Prostate gland (tissue), 2 donors: Measurements from ENCODE around the gene CDK14. TPM values are rescaled to one million over a fixed set of nuclear protein-coding genes. Genes with fewer than 3 reads are reported as not detected.

Experiments used
- DNase-seq: peaks from one replicate; pipeline ENCODE4 v3.0.0-alpha.2; 2019; ENCODE audit warnings: low spot score
- H3K27ac ChIP-seq, 2 donors: fragments of 200-600 bp; sonication (generic); 2 replicates each; pipeline ENCODE4 v1.5.1; 2017 to 2019
- H3K27me3 ChIP-seq: fragments of 200-600 bp; sonication (generic); replicated peaks from 2 replicates; pipeline ENCODE4 v1.5.1; 2019; ENCODE audit not compliant: insufficient read depth
- H3K36me3 ChIP-seq, 2 donors: fragments of 200-600 bp; sonication (generic); 1 replicate in 1 of 2; 2 replicates in 1 of 2; pipeline versions ENCODE4 v1.5.1 to v1.8.1; 2017 to 2019
- H3K4me1 ChIP-seq: fragments of 200-600 bp; sonication (generic); replicated peaks from 2 replicates; pipeline ENCODE4 v1.5.1; 2019
- H3K4me3 ChIP-seq, 2 donors: fragments of 200-600 bp; sonication (generic); 2 replicates each; pipeline ENCODE4 v1.5.1; 2017 to 2019
- H3K9me3 ChIP-seq: fragments of 200-600 bp; sonication (generic); 2 replicates; pipeline ENCODE4 v1.5.1; 2017
- CTCF ChIP-seq, 4 experiments: fragments of 200-600 bp in 2 of 4; fragments of 450-650 bp in 2 of 4; sonication (generic) in 2 of 4; IDR thresholded peaks; 1 replicate in 3 of 4; 2 replicates in 1 of 4; pipeline ENCODE4 v1.5.1; 2016 to 2019; ENCODE audit warnings: antibody characterized with exemption in 4 of 4, mild to moderate bottlenecking in 2 of 4, moderate library complexity in 2 of 4
- POLR2A ChIP-seq: fragments of 450-650 bp; IDR thresholded peaks from one replicate; pipeline ENCODE4 v1.6.1; 2016; ENCODE audit warnings: antibody characterized with exemption, mild to moderate bottlenecking
- POLR2AphosphoS5 ChIP-seq: sonication (generic); formaldehyde crosslinking; IDR thresholded peaks from one replicate; pipeline ENCODE4 v1.6.1; 2017; ENCODE audit warnings: antibody characterized with exemption
- WGBS: methylation state at CpG from one replicate; pipeline ENCODE4 v1.1.5; 2018; 5-methylcytosine and 5-hydroxymethylcytosine counted together
- intact Hi-C: fragments of 100-400 bp; cut with DNase I; formaldehyde crosslinking; loops from one replicate; pipeline ENCODE4 v1.14.2; 2022
- total RNA-seq, 2 donors: library from RNA; depleted of rRNA; stranded (reverse); fragments of >200 nt; gene quantifications; one replicate each; pipeline ENCODE4 v1.1.0, GENCODE V29; 2016

Gene CDK14
- total RNA-seq, 2 donors from 2014 or later, result 13.7 to 20.7 TPM

GRCh38 chr7:90564455-90564854 lies 31.7 kb upstream of the CDK14 start:
- 96% methylated on average over 8 of the region's 8 CpGs for WGBS
- Histone ChIP-seq H3K4me3 (no peak overlapping the region), H3K27me3 (no peaks in the 10 kb centered on the region), H3K9me3 (no peaks in the 10 kb centered on the region), H3K4me1 (no peaks in the 10 kb centered on the region), H3K27ac (no peak overlapping the region), H3K36me3 (no peaks in the 10 kb centered on the region)
- intact Hi-C loops, result no loop called here
- DNase-seq, result no peak
- no peak for TF ChIP-seq CTCF (IDR thresholded peaks at IDR 0.05)
- no peak for TF ChIP-seq POLR2AphosphoS5
- no peak for TF ChIP-seq POLR2A

GRCh38 chr7:90568213-90568612 lies 27.9 kb upstream of the CDK14 start:
- TF ChIP-seq POLR2AphosphoS5, result no peak
- TF ChIP-seq CTCF (IDR thresholded peaks at IDR 0.05), result no peak
- TF ChIP-seq POLR2A, result no peak
- no peak for DNase-seq
- no peaks in the 10 kb centered on the region for H3K4me1 ChIP-seq
- WGBS, result 74% methylated on average over 4 of the region's 4 CpGs
- no peak overlapping the region for H3K27ac ChIP-seq
- H3K27me3 ChIP-seq, result no peaks in the 10 kb centered on the region
- no peak overlapping the region for H3K4me3 ChIP-seq
- H3K9me3 ChIP-seq, result no peaks in the 10 kb centered on the region
- H3K36me3 ChIP-seq, result no peaks in the 10 kb centered on the region
- intact Hi-C loops, result no loop called here

- Histone ChIP-seq H3K9me3 (no peaks in the 10 kb centered on the region), H3K36me3 (no peaks in the 10 kb centered on the region), H3K4me1 (no peaks in the 10 kb centered on the region), H3K4me3 (no peak overlapping the region), H3K27ac (no peak overlapping the region), H3K27me3 (no peaks in the 10 kb centered on the region)
- TF ChIP-seq POLR2A, result no peak
- no peak for TF ChIP-seq CTCF (IDR thresholded peaks at IDR 0.05)
- no peak for TF ChIP-seq POLR2AphosphoS5
- intact Hi-C loops, result no loop called here
- DNase-seq, result no peak
- 94% methylated on average over 1 of the region's 1 CpG for WGBS
Measured at GRCh38 chr7:90569368-90569767, 26.8 kb upstream of the CDK14 start.

- no peaks in the 10 kb centered on the region for H3K36me3 ChIP-seq
- DNase-seq, result no peak
- H3K9me3 ChIP-seq, result no peaks in the 10 kb centered on the region
- no peaks in the 10 kb centered on the region for H3K27me3 ChIP-seq
- WGBS, result 78% methylated on average over 1 of the region's 1 CpG
- TF ChIP-seq CTCF (IDR thresholded peaks at IDR 0.05), result no peak
- TF ChIP-seq POLR2A, result no peak
- TF ChIP-seq POLR2AphosphoS5, result no peak
- H3K4me1 ChIP-seq, result no peaks in the 10 kb centered on the region
- H3K27ac ChIP-seq, result no peak overlapping the region
- intact Hi-C loops, result no loop called here
- H3K4me3 ChIP-seq, result no peak overlapping the region
Measured at GRCh38 chr7:90570373-90570959, 25.7 kb upstream of the CDK14 start.

- intact Hi-C loops, result no loop called here
- H3K36me3 ChIP-seq, result no peaks in the 10 kb centered on the region
- no peak for DNase-seq
- H3K27ac ChIP-seq, result no peak overlapping the region
- H3K9me3 ChIP-seq, result no peaks in the 10 kb centered on the region
- H3K27me3 ChIP-seq, result no peaks in the 10 kb centered on the region
- no peak overlapping the region for H3K4me3 ChIP-seq
- TF ChIP-seq POLR2AphosphoS5, result no peak
- no peak for TF ChIP-seq POLR2A
- no peak for TF ChIP-seq CTCF (IDR thresholded peaks at IDR 0.05)
- no peaks in the 10 kb centered on the region for H3K4me1 ChIP-seq
- WGBS, result 31% methylated on average over 3 of the region's 3 CpGs
Measured at GRCh38 chr7:90574146-90574819, 21.8 kb upstream of the CDK14 start.
